Esophagus (tissue), 2 donors: Measurements from ENCODE around the gene IGDCC3. TPM values are rescaled to one million over a fixed set of nuclear protein-coding genes. Genes with fewer than 3 reads are reported as not detected.

Experiments used
- polyA plus RNA-seq, 2 donors: library from polyadenylated mRNA; stranded (reverse); fragments of 200-250 nt; gene quantifications; one replicate each; pipeline ENCODE4 v1.2.3, GENCODE V29; 2013
- donor health status: healthy with polysubstance abuse.
- donor health status: Bipolar disorder and iron deficiency.

The IGDCC3 gene
- polyA plus RNA-seq, 2 donors = under 0.01 TPM; not detected in 1

Other genes with a start within 250 kb of the IGDCC3 start
- gene PDCD7, start 244.2 kb downstream of the IGDCC3 start, polyA plus RNA-seq = 10 to 100 TPM; 11.9 to 17.8 TPM
- gene CLPX, start 192.7 kb downstream of the IGDCC3 start, polyA plus RNA-seq = 10 to 100 TPM; 17.9 to 23.4 TPM
- gene CILP, start 166.5 kb downstream of the IGDCC3 start, polyA plus RNA-seq = 1 to 10 TPM in 1 of 2 donors, under 1 TPM in 1; 0.75 to 1.6 TPM
- 1 to 10 TPM; 4.5 to 5.6 TPM for gene PARP16, start 91.1 kb downstream of the IGDCC3 start, polyA plus RNA-seq
- not detected for gene RNU5A-1, start 82.0 kb downstream of the IGDCC3 start, polyA plus RNA-seq
- gene RNU5B-1, start 73.3 kb downstream of the IGDCC3 start, polyA plus RNA-seq = not detected
- gene IGDCC4, start 44.9 kb upstream of the IGDCC3 start, polyA plus RNA-seq = under 1 TPM; 0.26 to 0.38 TPM
- 1 to 10 TPM; 5.6 to 6.4 TPM for gene DPP8, start 139.7 kb upstream of the IGDCC3 start, polyA plus RNA-seq
- 10 to 100 TPM in 1 of 2 donors, 1 to 10 TPM in 1; 5.6 to 16.0 TPM for gene HACD3, start 152.5 kb upstream of the IGDCC3 start, polyA plus RNA-seq
- 10 to 100 TPM in 1 of 2 donors, 1 to 10 TPM in 1; 8.6 to 18.3 TPM for gene INTS14, start 233.1 kb upstream of the IGDCC3 start, polyA plus RNA-seq
- gene SLC24A1, start 243.9 kb upstream of the IGDCC3 start, polyA plus RNA-seq = 1 to 10 TPM; 2.0 to 2.9 TPM